H1 (cell line): ENCODE measurements around the gene PGM1. TPM values are rescaled to one million over a fixed set of nuclear protein-coding genes. Genes with fewer than 3 reads are reported as not detected.

Experiments used
- CTCF ChIA-PET: fragments of 300-600 bp; sonication (Branson Sonifier 250); formaldehyde crosslinking; loops from one replicate; lab custom pipeline; 2021; ENCODE audit not compliant: partially characterized antibody; lab: Charles Lee
- POLR2A ChIA-PET: fragments of 300-600 bp; sonication (Branson Sonifier 250); formaldehyde crosslinking; loops from one replicate; lab custom pipeline; 2021; ENCODE audit warnings: inconsistent platforms; ENCODE audit not compliant: partially characterized antibody; lab: Charles Lee
- DNase-seq, 2 experiments: peaks; one replicate each; pipeline versions ENCODE4 v3.0.0 to v3.0.0-alpha.2; 2010 to 2022; ENCODE audit warnings: low spot score in 2 of 2, low read depth in 1 of 2, mixed read lengths in 1 of 2
- FAIRE-seq: peaks from 2 replicates; lab custom pipeline; 2011; peaks lifted over from hg19 to GRCh38; lab: Jason Lieb, UNC
- H2AFZ ChIP-seq: 2 replicates; pipeline ENCODE4 v1.8.1; 2012; ENCODE audit warnings: low read length, inconsistent platforms
- H2AK5ac ChIP-seq: 2 replicates; pipeline ENCODE4 v1.6.1; 2013; ENCODE audit warnings: low read depth, low read length
- H2BK120ac ChIP-seq: replicated peaks from 2 replicates; pipeline ENCODE3; 2013; ENCODE audit warnings: low read depth, low read length, inconsistent platforms
- H2BK12ac ChIP-seq: 2 replicates; pipeline ENCODE4 v1.6.1; 2013; ENCODE audit warnings: low read depth, low read length
- H2BK15ac ChIP-seq: 2 replicates; pipeline ENCODE4 v1.6.1; 2013; ENCODE audit warnings: low read length
- H2BK20ac ChIP-seq: 2 replicates; pipeline ENCODE4 v1.6.1; 2013; ENCODE audit warnings: low read length
- H2BK5ac ChIP-seq: 2 replicates; pipeline ENCODE4 v1.6.1; 2013; ENCODE audit warnings: low read depth, low read length
- H3K14ac ChIP-seq: 2 replicates; pipeline ENCODE4 v1.6.1; 2013; ENCODE audit warnings: inconsistent platforms; ENCODE audit not compliant: insufficient read length
- H3K18ac ChIP-seq: 2 replicates; pipeline ENCODE4 v1.6.1; 2013; ENCODE audit warnings: low read length; ENCODE audit errors: extremely low read depth
- H3K23ac ChIP-seq: 2 replicates; pipeline ENCODE4 v1.6.1; 2013; ENCODE audit warnings: inconsistent platforms; ENCODE audit not compliant: insufficient read length
- H3K23me2 ChIP-seq: 2 replicates; pipeline ENCODE4 v1.6.1; 2013; ENCODE audit warnings: low read depth, low read length
- H3K27ac ChIP-seq: 2 replicates; pipeline ENCODE4 v1.6.1; 2011; ENCODE audit warnings: low read depth, low read length, inconsistent platforms
- H3K27me3 ChIP-seq, 4 experiments: replicated peaks in 1 of 4; 1 replicate in 1 of 4; 2 replicates in 3 of 4; pipeline versions ENCODE4 v1.6.1 to v1.8.1; 2011 to 2013; ENCODE audit warnings: low read length in 3 of 4, mild to moderate bottlenecking in 3 of 4, inconsistent platforms in 2 of 4, mixed read lengths in 2 of 4, moderate library complexity in 1 of 4; ENCODE audit not compliant: control insufficient read depth in 3 of 4, insufficient read depth in 3 of 4; ENCODE audit errors: extremely low read depth in 1 of 4
- H3K36me3 ChIP-seq, 4 experiments: 2 replicates each; pipeline versions ENCODE4 v1.6.1 to v1.8.1; 2011 to 2013; ENCODE audit warnings: mild to moderate bottlenecking in 4 of 4, low read length in 3 of 4, moderate library complexity in 2 of 4, control low read depth in 1 of 4, inconsistent platforms in 1 of 4; ENCODE audit not compliant: insufficient read depth in 4 of 4, control insufficient read depth in 2 of 4
- H3K4ac ChIP-seq: replicated peaks from 2 replicates; pipeline ENCODE3; 2013; ENCODE audit warnings: low read length, low read depth, mixed read lengths, inconsistent platforms; ENCODE audit not compliant: insufficient read length
- H3K4me1 ChIP-seq, 4 experiments: replicated peaks in 1 of 4; 1 replicate in 1 of 4; 2 replicates in 3 of 4; pipeline versions ENCODE4 v1.6.1 to v1.8.1; 2011 to 2013; ENCODE audit warnings: low read length in 3 of 4, inconsistent platforms in 2 of 4, mixed read lengths in 1 of 4; ENCODE audit not compliant: insufficient read depth in 4 of 4, control insufficient read depth in 3 of 4
- H3K4me2 ChIP-seq, 2 experiments: 2 replicates each; pipeline versions ENCODE4 v1.6.1 to v1.8.1; 2011 to 2013; ENCODE audit warnings: low read depth in 2 of 2, low read length in 2 of 2, control low read depth in 1 of 2, inconsistent platforms in 1 of 2, mild to moderate bottlenecking in 1 of 2; ENCODE audit not compliant: insufficient read depth in 1 of 2
- H3K4me3 ChIP-seq, 4 experiments: fragments of 200-600, 300-600 bp in 1 of 4; sonication (generic), shearing (Covaris generic), sonication (Bioruptor Twin) in 1 of 4; 2 replicates each; pipeline versions ENCODE4 v1.5.1 to v1.8.1; 2011 to 2016; ENCODE audit warnings: low read length in 4 of 4, low read depth in 3 of 4, control low read depth in 2 of 4, inconsistent platforms in 2 of 4, mild to moderate bottlenecking in 2 of 4, mixed read lengths in 1 of 4, moderate library complexity in 1 of 4; ENCODE audit not compliant: insufficient read depth in 2 of 4; ENCODE audit errors: extremely low read depth in 1 of 4
- H3K56ac ChIP-seq: replicated peaks from 2 replicates; pipeline ENCODE3; 2013; ENCODE audit warnings: low read depth, mild to moderate bottlenecking, mixed read lengths, low read length, inconsistent platforms; ENCODE audit not compliant: insufficient read length
- H3K79me1 ChIP-seq: 2 replicates; pipeline ENCODE4 v1.6.1; 2013; ENCODE audit warnings: low read depth, low read length, control low read depth
- H3K79me2 ChIP-seq, 2 experiments: 2 replicates each; pipeline versions ENCODE4 v1.6.1 to v1.8.1; 2012 to 2013; ENCODE audit warnings: low read length in 2 of 2, mild to moderate bottlenecking in 2 of 2, inconsistent platforms in 1 of 2; ENCODE audit not compliant: insufficient read depth in 2 of 2, control insufficient read depth in 1 of 2
- H3K9ac ChIP-seq, 4 experiments: replicated peaks in 1 of 4; 1 replicate in 1 of 4; 2 replicates in 3 of 4; pipeline versions ENCODE4 v1.6.1 to v1.8.1; 2011 to 2013; ENCODE audit warnings: low read depth in 3 of 4, low read length in 3 of 4, control low read depth in 2 of 4, mild to moderate bottlenecking in 2 of 4, moderate library complexity in 2 of 4, inconsistent platforms in 1 of 4; ENCODE audit errors: extremely low read depth in 1 of 4
- H3K9me3 ChIP-seq, 2 experiments: 2 replicates each; pipeline versions ENCODE4 v1.6.1 to v1.8.1; 2012 to 2013; ENCODE audit warnings: mild to moderate bottlenecking in 2 of 2, moderate library complexity in 2 of 2, control low read depth in 1 of 2, inconsistent platforms in 1 of 2, low read depth in 1 of 2, low read length in 1 of 2, mixed read lengths in 1 of 2; ENCODE audit not compliant: insufficient read depth in 2 of 2
- H4K20me1 ChIP-seq, 2 experiments: replicated peaks in 1 of 2; 2 replicates each; pipeline versions ENCODE3 to v1.8.1; 2011 to 2013; ENCODE audit warnings: inconsistent platforms in 2 of 2, low read length in 2 of 2, mild to moderate bottlenecking in 1 of 2; ENCODE audit not compliant: insufficient read depth in 2 of 2, control insufficient read depth in 1 of 2
- H4K5ac ChIP-seq: 2 replicates; pipeline ENCODE4 v1.6.1; 2013; ENCODE audit warnings: low read length, low read depth, mixed read lengths, inconsistent platforms; ENCODE audit not compliant: insufficient read length
- H4K8ac ChIP-seq: 2 replicates; pipeline ENCODE4 v1.8.0; 2013; ENCODE audit warnings: mild to moderate bottlenecking, moderate library complexity, low read length, inconsistent platforms; ENCODE audit not compliant: insufficient read depth; ENCODE audit errors: extremely low read depth
- H4K91ac ChIP-seq: replicated peaks from 2 replicates; pipeline ENCODE3; 2013; ENCODE audit warnings: low read length, mixed read lengths, inconsistent platforms; ENCODE audit not compliant: insufficient read length
- RNF2 ChIP-seq: fragments of 200-900, 300-1000 bp; sonication (generic); IDR thresholded peaks from 2 replicates; pipeline ENCODE4 v1.7.1; 2016; ENCODE audit warnings: borderline replicate concordance, low read depth, mild to moderate bottlenecking, antibody characterized with exemption, low read length; ENCODE audit not compliant: poor library complexity, severe bottlenecking; ENCODE audit errors: missing control alignments
- SIX5 ChIP-seq: IDR thresholded peaks from 2 replicates; pipeline ENCODE4 v1.6.1; 2011; ENCODE audit warnings: mild to moderate bottlenecking, low read depth, low read length
- WGBS, 2 experiments: shearing (Covaris generic) in 1 of 2; methylation state at CpG; one replicate each; pipeline versions ENCODE4 v1.1.6 to v1.1.7; 2013 to 2015; ENCODE audit warnings: low lambda C conversion rate in 2 of 2, mixed read lengths in 2 of 2, inconsistent platforms in 1 of 2, low coverage in 1 of 2, missing lambda C conversion rate in 1 of 2; ENCODE audit not compliant: insufficient replicate concordance in 2 of 2, insufficient coverage in 1 of 2, insufficient read length in 1 of 2; ENCODE audit errors: extremely low coverage in 1 of 2, missing lambda C conversion rate in 1 of 2; 5-methylcytosine and 5-hydroxymethylcytosine counted together
- polyA plus RNA-seq, 7 experiments: library from polyadenylated mRNA; depleted of rRNA in 3 of 7; stranded (reverse) in 5 of 7; unstranded in 2 of 7; fragments of >200 nt in 5 of 7; fragments of 200-250 nt in 2 of 7; gene quantifications; 1 replicate in 5 of 7; 2 replicates in 1 of 7; 4 replicates in 1 of 7; pipeline versions ENCODE4 v1.2.1 to v1.2.3, GENCODE V29; 2011 to 2013; ENCODE audit warnings: missing spikeins in 2 of 7, mixed read lengths in 2 of 7
- total RNA-seq: library from RNA; stranded (reverse); fragmentation: NEBNext Ultra II Directional; extraction: Animal tissue kit (Norgen Biotek cat#: 25700); gene quantifications from 2 replicates; pipeline ENCODE4 v1.2.1, GENCODE V29; 2021

The PGM1 gene
- total and polyA plus RNA-seq, 2 of the 8 experiments (the other 6 are each of a cell fraction or from before 2014, with no cell fraction given): 33.0 to 65.4 TPM

- Histone ChIP-seq H3K4me3 (no peak overlapping the region), H4K20me1 (no peaks in the 10 kb centered on the region), H3K9me3 (no peaks in the 10 kb centered on the region), H3K4ac (no peak overlapping the region), H3K4me1 (0 out of 7 replicates have a peak, but pooled peaks cover 0 to 2% (median 0%) of the 10 kb centered on the region in 4 experiments), H2BK12ac (no peak overlapping the region), H2BK20ac (no peak overlapping the region), H2AK5ac (no peak overlapping the region), H4K91ac (no peak overlapping the region), H2AFZ (no peak overlapping the region), H3K18ac (no peak overlapping the region), H3K27ac (no peak overlapping the region), H3K27me3 (no peaks in the 10 kb centered on the region), H2BK15ac (no peak overlapping the region), H4K8ac (no peak overlapping the region), H3K36me3 (peaks cover 0 to 3% (median 0%) of the 10 kb centered on the region in 4 experiments; a peak in 1 of 8 replicates), H2BK5ac (no peak overlapping the region), H3K9ac (no peak overlapping the region), H4K5ac (no peak overlapping the region), H3K23ac (no peak overlapping the region), H2BK120ac (no peak overlapping the region), H3K79me1 (no peaks in the 10 kb centered on the region), H3K14ac (no peak overlapping the region), H3K56ac (no peak overlapping the region), H3K79me2 (no peaks in the 10 kb centered on the region), H3K4me2 (no peak overlapping the region), H3K23me2 (no peaks in the 10 kb centered on the region; the same call in 1 of the 2 replicates)
- ChIA-PET POLR2A (no interaction called here), CTCF (interaction anchor here (0.7 to 4.8 kb wide), 5 partner anchors 15 to 697 kb away, joined by 3 to 35 read pairs (median 3); no protein-coding TSS in a partner anchor)
- WGBS, 2 experiments: 92% methylated on average over 7 of the region's 7 CpGs; no CpG with 5 or more reads in 1 of the 2 experiments
- DNase-seq (no peak), FAIRE-seq (no peak)
- TF ChIP-seq RNF2 (no peak), SIX5 (no peak)
Measured at GRCh38 chr1:63659448-63659847, 66.2 kb downstream of the PGM1 start.
